ENCODE data around the gene SPRR5.

- no peak for TF ChIP-seq POLR2AphosphoS5 (IDR thresholded peaks at IDR 0.05; ENCODE audit: low read depth, low read length)
- no peak for TF ChIP-seq TAF1 (IDR thresholded peaks at IDR 0.05; ENCODE audit: borderline replicate concordance, low read depth, low read length)
Observed at GRCh38 chr1:152933196-152933595, 13.8 kb upstream of the SPRR5 start.

All from GM12892 (cell line).